HG02884 (cell line): Measurements from ENCODE around the gene CRISP2.

Experiments
- ATAC-seq: cut with Tn5 transposase; IDR thresholded peaks from one replicate; pipeline ENCODE4 v1.9.1; 2021; ENCODE audit warnings: mild to moderate bottlenecking, moderate library complexity; ENCODE audit not compliant: unreplicated experiment

The CRISP2 gene

GRCh38 chr6:49662231-49662891, 51.0 kb downstream of the CRISP2 start:
- ATAC-seq = no peak

DNA sequence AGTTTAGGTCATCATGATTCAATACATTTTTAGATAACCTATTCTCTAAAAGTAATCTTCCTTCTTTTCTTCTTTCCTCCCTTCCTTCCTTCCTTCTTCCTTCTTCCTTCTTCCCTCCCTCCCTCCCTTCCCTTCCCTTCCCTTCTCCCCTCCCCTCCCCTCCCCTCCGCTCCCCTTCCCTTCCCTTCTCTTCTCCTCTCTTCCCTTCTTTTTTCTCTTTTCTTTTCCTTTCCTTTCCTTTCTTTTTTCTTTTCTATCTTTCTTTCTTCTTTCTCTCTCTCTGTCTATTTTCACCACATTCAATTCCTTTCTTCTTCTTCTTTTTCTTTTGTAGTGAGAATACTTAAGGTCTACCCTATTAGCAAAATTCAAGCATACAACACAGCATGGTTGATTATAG, 59.4 kb downstream of the CRISP2 start:
- ATAC-seq = no peak

DNA sequence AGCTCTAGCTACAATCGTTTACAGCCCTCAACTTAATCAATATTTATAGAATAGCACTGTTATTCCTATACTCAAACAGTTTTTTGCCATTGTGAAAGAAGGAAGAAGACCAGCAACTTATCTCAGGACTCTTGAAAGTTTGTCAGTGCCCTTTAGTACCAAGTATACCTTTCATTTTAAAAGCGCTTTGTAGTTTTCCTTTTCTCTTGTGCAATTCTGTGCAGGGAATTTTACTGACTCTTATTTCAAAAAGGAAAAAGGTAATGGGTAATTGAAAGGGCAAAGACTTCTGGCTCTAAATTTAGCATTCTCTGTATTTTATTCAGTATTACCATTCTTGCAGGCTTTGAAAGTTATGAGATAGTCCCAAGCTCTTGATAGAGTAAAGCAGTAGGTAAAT, 59.9 kb downstream of the CRISP2 start:
- ATAC-seq = no peak

GRCh38 chr6:49651239-49651638, 62.1 kb downstream of the CRISP2 start:
- ATAC-seq = no peak

GRCh38 chr6:49649988-49650387, 63.4 kb downstream of the CRISP2 start:
- no peak for ATAC-seq

GRCh38 chr6:49648036-49648435, 65.3 kb downstream of the CRISP2 start:
- no peak for ATAC-seq

DNA sequence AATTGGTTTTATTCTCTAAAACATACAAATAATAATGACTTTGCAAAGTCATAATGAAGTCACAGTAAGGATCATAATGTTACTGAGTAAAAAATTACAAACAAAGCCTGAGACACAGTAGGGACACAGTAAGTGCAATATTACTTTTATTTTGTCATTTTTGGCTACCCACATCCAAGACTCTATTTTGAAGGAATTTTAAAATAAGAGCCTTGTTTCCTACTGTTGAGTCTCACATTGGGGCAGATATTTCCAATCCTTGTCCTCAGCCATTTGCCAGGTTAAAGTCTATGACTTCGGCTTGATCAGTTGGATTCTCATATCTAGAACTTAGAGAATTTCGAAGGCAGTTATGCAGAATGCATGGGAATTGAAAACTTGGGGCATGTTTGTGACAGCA, 65.9 kb downstream of the CRISP2 start:
- ATAC-seq = no peak

DNA sequence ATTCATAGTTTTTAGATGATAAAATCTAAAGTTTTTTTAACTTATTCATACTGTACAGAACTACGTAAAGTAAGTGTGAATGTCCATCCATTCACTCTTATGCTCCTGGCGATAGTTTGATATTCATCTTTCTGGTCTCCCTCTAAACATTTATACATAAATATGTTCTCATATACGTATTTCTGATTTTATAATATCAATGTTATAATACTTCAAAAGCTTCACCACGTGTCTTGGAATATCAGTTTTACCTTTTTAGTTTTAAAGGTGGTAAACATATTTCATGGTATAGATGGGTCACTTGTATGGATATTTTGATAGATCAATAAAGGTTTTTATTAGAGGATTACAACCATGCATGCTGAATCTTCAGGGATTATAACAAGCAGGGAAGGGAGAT, 66.4 kb downstream of the CRISP2 start:
- ATAC-seq = no peak

DNA sequence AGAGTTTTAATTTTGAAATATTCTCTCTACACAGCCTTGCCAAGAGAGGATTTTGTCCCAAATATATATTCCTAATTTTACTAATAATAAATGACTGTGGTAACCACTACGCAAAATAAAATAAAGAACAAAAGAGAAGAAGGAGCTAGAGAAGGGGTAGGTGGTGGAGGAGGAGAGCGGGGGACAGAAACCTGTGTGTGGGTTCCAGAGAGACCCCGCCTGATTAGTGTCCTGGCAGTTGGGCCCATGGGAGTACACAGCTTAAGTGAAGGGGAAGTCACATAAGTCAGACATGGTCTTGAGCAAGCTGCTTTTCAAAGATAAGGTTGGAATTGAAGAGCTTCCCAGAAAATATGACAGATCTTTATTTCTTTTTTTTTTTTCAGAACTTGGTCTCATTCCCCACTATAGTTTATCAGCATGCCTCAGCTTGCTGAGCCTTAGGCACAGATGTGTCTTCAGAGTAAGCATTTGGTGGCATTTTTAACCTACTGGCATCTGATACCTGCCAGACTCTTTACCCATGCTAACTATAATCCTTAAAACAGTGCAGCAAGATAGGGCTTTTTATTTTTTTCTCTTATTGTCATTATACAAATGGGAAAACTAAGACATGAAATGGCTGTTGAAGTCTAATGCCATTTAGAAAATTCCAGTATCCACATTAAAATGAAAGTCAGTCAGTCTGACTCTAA, 67.1 kb downstream of the CRISP2 start:
- no peak for ATAC-seq

DNA sequence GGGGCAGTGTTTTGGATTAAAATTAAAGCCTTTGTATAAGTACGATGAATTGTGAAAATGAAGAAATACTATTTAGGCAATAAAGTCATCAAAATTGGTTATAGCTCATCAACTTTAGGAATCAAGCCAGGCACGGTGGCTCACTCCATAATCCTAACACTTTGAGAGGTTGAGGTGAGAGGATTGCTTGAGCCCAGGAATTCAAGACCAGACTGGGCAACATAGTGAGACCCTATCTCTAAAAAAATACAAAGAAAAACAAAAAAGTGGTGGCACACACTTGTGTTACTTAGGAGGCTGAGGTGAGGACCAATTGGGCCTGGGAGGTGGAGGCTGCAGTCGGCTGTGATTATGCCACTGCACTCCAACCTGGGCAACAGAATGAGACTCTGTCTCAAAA, 68.2 kb downstream of the CRISP2 start:
- ATAC-seq = no peak
